HG02763 (cell line): ENCODE data around the gene UGT1A1.

Experiments
- ATAC-seq: cut with Tn5 transposase; IDR thresholded peaks from one replicate; pipeline ENCODE4 v1.9.1; 2021; ENCODE audit warnings: mild to moderate bottlenecking, moderate library complexity; ENCODE audit not compliant: unreplicated experiment

Gene UGT1A1

DNA sequence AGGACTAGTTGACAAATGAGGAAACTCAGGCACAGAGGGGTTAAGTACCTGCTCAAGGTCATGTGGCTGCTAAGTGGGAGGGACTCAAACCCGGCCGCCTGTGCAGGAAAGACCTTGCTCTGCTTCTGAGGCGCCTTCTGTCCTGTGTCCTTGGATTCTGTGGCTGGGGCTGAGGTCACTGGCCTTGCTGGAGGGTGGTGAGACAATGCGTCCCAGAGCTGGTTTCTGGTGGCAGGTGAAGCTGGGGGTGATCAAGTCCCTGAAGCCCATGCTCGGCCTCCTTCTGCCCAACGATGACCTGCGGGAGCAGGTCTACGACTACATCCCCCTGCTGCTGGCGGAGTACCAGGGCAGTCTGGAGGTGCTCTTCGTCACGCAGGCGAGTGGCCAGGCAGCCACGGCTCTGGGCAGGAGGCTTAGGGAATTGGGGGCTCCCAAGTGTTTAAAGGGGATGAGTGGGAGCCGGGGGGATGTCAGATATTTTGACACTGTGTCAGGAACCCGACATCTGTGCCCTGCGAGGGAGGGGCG lies 34.1 kb downstream of the UGT1A1 start:
- no peak for ATAC-seq

DNA sequence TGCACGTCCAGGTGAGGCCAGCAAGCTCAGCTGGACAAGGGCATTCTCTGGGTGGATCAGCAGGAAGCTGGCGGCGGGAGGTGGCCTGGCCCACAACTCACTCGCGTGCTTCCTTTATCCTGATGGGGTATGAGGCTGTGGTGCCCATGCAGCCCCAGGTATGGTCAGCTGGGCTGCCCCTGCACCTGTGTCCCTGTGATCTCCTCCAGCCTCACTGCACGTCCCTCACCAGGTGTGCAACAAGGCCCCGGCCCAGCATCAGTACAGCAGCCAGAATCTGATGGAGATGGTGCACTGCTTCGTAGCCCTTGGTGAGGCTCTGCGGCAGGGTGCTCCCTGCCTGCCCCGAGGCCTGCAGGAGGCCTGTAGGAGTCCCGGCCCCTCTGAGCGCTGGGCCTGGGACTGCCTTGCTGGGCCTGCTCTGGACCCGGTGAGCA lies 35.7 kb downstream of the UGT1A1 start:
- no peak for ATAC-seq

DNA sequence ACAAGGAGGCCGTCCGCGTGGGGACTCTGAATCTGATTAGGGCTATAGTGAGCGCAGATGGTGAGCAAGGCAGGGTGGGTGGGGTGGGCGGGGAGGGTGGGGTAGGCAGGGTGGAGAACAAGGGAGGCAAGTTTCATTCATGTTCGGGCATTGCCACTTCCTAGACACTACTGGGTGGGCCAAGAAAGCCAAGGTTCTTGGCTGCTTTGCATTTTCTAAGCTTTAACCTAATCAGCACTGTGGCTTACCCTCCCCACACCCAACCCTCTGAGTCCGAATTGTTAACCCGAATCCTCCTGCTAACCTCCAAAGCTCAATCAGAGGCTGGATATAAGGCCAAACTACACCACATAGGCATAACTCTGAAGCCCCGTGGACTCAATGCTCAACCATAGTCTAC lies 36.2 kb downstream of the UGT1A1 start:
- ATAC-seq, result no peak

DNA sequence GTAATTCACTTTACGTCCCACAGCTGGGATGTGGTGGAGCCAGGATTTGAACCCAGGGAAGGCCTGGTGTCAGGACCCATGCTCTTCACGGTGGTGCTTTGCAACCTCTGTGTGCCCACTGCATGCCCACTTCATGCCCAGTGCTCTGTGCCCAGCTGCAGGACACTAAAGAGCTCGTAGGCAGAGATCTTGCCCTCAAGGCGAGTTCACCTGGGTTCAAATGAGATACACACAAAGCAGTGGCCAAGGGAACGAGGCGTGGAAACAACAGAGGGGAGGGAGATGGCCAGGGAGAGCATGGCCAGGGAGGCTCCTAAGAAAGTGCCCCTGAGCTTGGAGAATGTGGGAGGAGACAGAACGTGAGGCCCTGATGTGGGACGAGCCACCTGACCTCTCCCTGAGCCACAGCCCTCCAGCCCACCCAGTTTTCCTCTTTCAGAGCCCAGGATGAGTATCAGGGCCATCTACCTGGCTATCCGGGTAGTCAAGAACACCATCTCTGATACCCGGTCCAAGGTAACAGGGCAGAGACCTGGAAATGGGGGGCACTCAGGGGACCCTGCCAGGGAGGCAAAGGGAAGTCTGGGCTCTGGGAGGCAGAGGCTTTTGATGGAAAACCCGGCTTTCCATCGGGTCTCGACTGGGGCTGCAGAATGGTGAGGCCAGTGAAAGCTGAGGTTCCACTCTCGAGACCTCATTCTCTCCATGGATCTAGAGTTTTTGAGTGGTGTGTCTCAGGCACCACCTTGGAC lies 38.4 kb downstream of the UGT1A1 start:
- no peak for ATAC-seq

DNA sequence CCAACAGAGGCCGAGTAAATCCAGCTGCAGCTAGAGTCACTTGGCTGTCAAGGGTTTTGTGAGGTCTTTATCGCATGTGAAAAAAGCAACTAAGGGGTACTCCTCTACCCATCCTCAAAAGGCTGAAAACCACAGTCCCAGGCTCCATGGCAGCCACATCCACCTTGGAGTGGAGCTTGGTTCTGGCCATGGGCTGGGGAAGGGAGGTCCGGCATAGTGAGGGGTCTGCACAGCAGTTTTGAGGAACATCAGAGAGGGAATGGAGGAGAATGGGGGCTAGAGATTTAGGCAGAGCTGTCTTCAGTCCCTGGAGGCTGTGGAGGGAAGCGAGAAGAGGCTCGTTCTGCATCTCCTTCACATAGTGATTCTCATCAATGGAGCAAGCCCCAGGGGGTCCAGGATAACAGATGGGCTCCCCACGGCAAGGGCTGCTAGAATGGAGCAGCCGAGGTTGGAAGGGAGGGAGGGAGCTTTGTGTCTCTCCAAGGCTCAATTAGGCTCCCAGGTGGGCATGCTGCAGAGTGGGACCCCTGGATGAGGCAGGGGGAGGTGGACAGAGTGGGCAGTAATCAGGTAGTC lies 39.1 kb downstream of the UGT1A1 start:
- ATAC-seq, result no peak

DNA sequence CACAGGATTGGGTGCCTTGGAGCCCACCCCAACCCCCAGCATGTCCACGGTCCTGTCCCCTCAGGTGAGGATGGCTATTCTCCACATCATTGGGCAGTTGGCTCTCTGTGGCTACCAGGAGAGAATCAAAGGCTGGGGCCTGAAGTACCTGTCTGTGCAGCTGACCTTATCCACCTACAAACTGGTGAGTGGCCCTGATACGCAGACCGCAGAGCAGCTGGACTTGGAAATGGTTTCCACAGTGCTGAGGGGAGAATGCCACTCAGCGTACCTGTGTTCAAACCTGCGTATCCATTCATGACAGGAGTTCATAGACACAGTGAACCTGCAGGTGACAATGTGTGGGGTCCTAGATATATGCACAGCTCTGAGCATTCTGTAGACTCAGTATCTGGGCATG lies 39.6 kb downstream of the UGT1A1 start:
- no peak for ATAC-seq

DNA sequence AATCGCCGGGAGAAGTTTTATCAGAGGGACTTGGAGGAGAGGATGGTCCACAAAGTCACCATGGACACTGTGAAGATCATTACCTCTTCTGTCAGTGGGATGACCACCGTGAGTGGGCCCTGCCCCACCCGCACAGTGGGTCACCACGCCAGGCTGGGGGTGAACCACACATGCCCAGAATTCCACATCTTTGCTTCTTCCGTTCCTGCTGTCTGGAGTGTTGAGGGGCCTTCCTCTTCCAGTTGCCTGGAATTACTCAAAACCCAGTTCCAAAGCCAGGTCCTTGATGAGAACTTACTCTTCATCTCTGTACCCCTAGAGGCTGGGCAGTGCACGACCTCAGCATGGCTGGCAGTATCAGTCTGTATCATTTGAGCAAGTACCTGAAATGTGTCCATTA lies 40.1 kb downstream of the UGT1A1 start:
- no peak for ATAC-seq

DNA sequence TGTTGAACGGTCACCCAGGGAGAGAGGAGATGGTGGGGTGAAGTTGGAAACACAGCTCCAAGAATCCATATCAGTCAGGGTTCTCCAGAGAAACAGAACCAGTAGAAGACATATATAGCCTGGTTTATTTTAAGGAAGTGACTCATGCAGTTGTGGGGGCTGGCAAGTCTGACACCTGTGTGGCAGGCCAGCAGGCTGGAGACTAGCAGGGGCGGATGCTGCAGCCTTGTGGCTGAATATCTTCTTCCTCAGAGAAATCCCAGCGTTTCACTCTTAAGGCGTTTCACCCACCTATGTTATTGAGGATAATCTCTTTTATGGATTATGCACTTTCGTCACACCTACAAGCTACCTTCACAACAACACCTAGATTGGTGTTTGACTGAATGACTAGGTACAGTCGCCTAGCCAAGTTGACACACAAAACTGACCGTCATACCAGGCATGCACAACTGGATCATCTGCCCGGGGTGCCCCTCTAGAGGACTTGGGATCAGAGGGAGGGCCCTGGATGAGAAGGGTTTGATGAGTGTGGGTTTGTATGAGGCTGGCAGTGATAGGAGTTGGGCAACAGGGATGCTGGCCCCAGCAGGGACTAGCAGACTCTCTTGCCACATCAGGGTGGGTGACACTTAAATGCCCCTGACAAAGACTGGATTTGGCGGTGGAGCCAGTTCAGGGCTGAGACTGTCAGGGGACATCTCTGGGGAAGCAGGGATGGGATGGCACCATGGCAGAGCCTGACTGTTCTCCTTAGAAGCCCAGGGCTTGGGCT lies 41.5 kb downstream of the UGT1A1 start:
- no peak for ATAC-seq

DNA sequence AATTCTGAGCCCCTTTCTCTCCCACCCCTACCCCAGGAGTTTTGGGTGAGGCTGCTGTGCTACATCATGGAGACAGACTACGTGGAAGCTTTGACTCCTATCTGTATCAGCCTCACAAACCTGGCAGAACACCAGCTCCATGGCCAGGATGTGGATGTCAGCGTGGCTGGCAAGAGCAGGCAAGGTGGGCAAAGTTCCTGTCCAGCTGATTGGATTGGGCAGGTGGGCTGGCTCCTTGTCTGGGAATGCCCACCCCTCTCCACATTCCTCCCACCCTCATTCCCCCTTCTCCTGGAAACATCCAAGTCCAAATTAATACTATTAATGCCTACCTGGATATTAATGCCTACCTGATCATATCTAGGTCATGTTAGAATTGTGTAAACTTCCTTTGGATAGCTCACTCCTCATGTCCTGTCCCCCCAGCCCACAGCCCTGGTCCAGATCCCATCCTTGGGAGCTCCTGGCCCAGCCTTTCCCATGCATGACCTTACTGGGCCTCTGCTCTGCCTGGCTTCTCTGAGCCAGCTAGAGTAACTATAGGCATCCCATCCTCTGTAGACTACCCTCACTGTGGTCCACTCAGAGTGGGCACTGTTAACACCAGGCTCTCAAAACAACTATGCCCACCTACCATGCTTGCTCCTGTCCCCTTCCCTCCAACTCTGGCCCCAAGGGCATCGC lies 42.2 kb downstream of the UGT1A1 start:
- no peak for ATAC-seq

DNA sequence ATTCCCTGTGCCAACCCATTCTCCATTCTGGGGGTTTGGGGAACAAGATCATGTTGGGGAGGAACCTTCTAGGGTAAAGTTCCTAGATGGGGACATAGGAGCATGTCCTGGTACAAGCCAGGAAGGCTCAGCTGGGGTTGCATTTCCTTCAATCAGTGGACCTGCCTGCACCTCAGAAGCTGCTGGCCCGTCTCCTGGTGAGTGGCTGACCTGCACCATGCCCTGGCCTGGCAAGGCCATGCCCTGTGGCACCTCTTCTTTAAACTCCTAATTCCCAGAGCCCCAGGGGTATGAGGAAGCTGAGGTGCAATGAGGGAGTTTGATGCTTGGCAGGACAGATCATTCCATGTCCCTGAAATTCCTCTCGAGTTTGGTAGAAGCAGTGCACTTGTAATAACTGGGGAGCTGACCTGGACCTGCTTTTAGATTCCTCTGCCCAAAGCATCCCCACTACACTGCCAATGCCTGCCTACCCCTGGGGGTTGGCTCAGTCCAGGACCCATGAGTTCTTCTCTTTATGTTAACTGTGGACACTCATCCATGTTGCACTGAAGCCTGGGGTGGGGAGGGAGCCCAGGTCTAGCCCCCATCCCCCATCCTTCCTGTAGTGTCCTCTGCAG lies 43.3 kb downstream of the UGT1A1 start:
- no peak for ATAC-seq

DNA sequence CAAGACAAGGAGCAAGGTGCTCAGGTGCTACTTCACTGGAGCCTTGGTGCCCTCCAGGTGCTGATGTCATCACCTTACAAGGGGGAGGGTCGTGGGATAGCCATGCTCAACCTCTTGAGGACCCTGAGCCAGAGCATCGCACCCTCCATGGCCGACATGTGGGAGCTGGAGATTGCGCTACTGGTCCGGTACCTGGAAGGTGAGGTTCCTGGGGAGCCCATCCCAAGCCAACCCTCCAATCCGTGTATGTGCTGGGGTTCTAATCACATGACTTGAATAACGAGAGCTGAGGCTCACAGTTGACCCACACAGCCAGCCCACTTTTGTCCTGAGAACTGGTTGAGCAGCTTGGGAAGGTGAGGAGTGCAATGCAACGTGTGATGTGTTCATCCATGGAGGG lies 43.9 kb downstream of the UGT1A1 start:
- ATAC-seq, result no peak

DNA sequence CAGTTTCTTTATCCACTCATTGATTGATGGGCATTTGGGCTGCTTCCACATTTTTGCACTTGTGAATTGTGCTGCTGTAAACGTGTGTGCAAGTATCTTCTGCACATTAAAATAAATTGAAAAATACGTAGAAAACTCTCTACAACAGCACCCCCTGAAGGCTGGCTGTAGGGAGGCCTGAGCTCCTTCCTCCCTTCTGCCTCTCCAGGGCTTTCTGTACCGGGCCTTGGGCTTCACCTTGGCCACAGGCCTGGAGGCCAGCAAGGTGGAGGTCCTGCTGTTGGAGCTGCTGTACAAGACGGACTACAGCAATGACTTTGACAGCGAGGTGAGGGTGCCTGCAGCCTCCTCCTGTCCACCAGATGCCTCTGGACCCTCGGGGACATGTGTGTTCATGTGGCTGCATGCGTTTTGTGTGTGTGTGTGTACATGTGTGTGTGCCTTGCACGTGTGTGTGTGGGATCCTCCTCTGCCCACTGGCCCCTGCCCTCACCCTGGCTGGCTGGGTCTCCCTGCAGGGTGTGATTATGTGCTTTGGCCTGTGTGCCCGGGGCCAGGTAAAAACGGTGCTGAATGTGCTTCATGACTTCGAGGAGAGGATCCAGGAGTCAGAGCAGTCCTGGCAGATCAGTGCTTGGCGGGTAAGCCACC lies 47.3 kb downstream of the UGT1A1 start:
- no peak for ATAC-seq

DNA sequence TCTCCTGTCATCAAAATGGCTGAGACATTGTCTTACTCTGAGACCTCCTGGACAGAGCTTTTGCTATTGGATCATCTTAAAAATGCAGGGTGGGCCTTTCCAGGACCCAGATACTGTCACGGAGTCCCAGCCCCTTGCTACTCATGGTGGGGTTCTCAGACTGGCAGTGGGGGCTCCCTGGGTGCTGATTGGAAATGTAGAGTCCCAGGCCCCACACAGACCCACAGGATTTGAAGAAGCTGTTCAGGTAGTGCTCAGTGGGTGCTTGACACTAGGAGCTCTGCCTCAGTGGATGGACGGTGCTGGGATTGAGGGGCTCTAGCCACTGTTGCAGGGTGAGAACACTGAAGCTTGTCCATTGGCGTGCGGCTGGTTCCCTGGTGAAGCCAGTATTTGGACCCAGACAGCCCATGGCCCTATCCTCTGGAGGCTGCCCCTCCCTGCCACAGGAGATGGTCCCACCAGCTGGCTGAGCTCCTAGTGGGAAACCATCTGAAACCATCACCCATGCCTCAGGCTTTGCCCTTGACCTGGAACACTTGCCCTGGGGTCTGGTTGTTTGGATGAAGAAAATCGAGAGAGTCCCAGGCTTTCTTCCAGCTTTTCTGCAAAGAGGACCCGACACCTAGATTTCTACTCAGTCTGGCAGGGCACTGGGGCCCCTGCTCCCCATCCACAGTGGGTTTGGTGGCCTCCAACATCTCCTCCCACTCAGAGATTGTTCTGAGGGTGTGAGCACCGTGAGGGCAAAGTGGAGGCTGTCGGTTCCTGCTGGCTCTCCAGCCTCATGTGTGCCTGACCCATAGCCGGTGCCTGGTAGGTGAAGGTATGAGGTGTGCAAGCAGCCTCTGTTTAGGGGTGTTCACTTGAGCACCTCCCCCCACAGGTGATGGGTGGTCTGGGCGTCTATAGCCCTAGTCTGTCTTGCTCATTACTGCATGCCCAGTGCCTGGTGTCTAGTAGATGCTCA lies 48.2 kb downstream of the UGT1A1 start:
- ATAC-seq, result no peak

DNA sequence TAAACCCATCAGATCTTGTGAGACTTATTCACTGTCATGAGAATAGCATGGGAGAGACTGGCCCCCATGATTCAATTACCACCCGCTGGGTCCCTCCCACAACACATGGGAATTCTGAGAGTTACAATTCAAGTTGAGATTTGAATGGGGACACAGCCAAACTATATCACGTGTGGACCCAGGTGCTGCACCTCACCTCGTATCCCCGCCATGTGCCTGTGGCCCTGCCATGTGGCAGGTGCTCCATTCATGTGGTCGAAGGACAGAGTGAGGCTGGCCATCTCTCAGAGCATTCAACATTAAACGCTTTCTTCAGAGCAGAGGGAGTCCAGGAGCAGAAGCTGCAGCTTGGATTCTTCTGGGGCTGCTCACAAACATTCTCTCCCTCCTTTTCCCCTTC lies 50.3 kb downstream of the UGT1A1 start:
- no peak for ATAC-seq

DNA sequence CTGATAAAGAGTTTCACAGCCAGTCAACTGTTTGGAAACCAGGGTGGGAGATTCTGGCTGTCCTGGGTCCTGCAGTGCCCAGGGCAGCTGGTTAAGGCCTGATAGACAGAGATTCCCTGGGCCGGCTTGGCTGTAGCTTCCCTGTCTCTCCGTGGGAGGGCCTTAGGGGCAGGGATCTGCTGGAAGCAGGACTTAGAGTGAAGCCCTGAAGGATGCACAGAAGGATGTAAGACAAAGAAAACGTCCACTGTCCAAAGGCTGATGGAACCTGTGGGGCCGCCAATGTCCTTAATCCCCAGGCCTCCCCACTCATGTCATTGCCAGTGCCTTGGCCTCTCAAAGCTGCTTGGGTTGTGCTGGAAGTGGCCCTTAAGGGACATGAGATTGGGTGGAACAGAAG lies 51.0 kb downstream of the UGT1A1 start:
- ATAC-seq, result no peak

DNA sequence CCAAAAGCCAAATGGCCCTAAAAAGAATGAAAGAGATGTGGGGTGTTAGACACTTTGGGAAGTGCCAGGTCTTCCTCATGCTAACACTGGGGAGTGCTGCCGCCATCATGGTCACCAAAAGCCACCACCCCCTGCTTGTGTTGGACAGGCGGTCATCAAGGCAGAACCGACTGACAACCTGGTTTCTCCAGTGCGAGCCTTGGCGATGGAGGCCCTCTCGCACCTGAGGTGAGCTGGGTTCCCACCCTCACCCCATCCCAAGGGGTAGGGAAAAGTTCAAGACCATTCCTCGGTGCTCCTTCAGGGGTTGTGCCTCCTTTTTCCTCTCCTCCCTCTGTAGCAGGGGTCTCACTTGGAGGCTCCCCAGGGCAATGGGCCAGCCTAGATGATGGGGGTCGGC lies 51.7 kb downstream of the UGT1A1 start:
- no peak for ATAC-seq

DNA sequence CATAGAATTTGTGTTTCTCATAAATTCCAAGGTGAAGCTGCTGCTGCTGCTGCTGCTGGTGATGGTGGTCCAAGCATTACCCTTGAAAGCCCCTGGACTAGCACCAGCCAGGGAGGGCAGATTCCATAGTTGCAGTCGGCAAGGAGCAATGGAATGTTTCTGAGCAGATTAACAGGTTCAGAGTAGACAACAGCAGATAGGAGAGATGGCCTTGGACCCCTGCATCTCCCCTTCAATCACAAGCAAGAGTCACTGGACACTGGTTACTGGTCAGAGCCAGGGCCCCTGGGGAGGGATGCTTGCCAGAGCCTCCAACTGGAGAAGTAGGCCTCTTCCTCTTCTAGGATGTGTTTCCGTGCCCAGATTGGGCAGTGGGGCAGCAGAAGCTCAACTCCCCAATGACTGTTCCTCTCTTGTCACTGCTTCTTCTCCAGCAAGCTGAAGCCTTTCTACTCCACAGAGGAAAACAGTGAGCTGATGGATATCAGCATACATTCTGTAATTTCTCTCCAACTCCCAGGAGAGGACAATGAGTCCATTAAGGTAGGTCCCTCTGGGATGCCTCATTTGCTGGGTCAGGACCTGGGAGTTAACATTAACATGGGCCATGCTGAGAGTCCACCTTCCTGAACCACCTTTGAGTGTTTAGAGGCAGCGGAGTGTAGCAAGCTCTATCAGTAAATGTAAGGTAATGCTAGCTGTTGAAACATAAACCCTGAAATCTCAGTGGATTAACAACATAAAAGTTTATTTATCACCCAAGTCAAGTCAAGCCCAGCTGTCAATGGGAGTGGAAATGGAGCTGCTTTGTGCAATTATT lies 53.4 kb downstream of the UGT1A1 start:
- ATAC-seq, result no peak
